A549 (cell line): ENCODE measurements around the gene MAPKAPK3.

ENCODE experiments used
- CEBPB ChIP-seq, 2 experiments: fragments of >200 bp in 1 of 2; sonication (Bioruptor Twin) in 1 of 2; formaldehyde crosslinking in 1 of 2; IDR thresholded peaks; 2 replicates each; pipeline ENCODE4 v1.6.1; 2012 to 2016
- CHD4 ChIP-seq: fragments of 200-600 bp; sonication (generic); IDR thresholded peaks from 2 replicates; pipeline ENCODE4 v1.6.1; 2016; ENCODE audit warnings: antibody characterized with exemption, mild to moderate bottlenecking, borderline replicate concordance
- EP300 ChIP-seq, 2 experiments: fragments of >200 bp; sonication (Bioruptor Twin); formaldehyde crosslinking; IDR thresholded peaks; 2 replicates in 1 of 2; 3 replicates in 1 of 2; pipeline ENCODE4 v1.6.1; 2016 to 2017
- HDAC2 ChIP-seq: fragments of 200-600 bp; sonication (generic); IDR thresholded peaks from 2 replicates; pipeline ENCODE4 v1.6.1; 2016
- MAFK ChIP-seq: fragments of 450-650 bp; IDR thresholded peaks from 2 replicates; pipeline ENCODE4 v1.6.1; 2014; ENCODE audit not compliant: partially characterized antibody
- MYC ChIP-seq: IDR thresholded peaks from 2 replicates; pipeline ENCODE4 v1.6.1; 2012; ENCODE audit warnings: mild to moderate bottlenecking, inconsistent platforms, low read length, improper control_type of control experiment, borderline replicate concordance
- POLR2A ChIP-seq: IDR thresholded peaks from 2 replicates; pipeline ENCODE4 v1.6.1; 2012; ENCODE audit warnings: mild to moderate bottlenecking, low read length
- RAD21 ChIP-seq, 2 experiments: fragments of >200 bp in 1 of 2; sonication (Bioruptor Twin) in 1 of 2; formaldehyde crosslinking in 1 of 2; IDR thresholded peaks in 1 of 2; conservative IDR thresholded peaks in 1 of 2; 2 replicates in 1 of 2; 3 replicates in 1 of 2; pipeline ENCODE4 v1.6.1; 2012 to 2018; ENCODE audit warnings: inconsistent platforms in 1 of 2
- SMC3 ChIP-seq: fragments of >200 bp; sonication (Bioruptor Twin); formaldehyde crosslinking; IDR thresholded peaks from 3 replicates; pipeline ENCODE4 v1.6.1; 2018; ENCODE audit warnings: inconsistent platforms
- TP53 ChIP-seq: fragments of 250-450 bp; sonication (Bioruptor Pico); IDR thresholded peaks from 2 replicates; pipeline ENCODE4 v1.5.0; 2021; ENCODE audit warnings: mild to moderate bottlenecking, moderate library complexity
- TF ChIP-seq, protein P1 (sequence below): fragments of >200 bp; sonication (Bioruptor Twin); formaldehyde crosslinking; IDR thresholded peaks from 3 replicates; pipeline ENCODE4 v1.5.1; 2016
- TF ChIP-seq, protein P2 (sequence below): IDR thresholded peaks from 2 replicates; pipeline ENCODE4 v1.6.1; 2012

DNA sequence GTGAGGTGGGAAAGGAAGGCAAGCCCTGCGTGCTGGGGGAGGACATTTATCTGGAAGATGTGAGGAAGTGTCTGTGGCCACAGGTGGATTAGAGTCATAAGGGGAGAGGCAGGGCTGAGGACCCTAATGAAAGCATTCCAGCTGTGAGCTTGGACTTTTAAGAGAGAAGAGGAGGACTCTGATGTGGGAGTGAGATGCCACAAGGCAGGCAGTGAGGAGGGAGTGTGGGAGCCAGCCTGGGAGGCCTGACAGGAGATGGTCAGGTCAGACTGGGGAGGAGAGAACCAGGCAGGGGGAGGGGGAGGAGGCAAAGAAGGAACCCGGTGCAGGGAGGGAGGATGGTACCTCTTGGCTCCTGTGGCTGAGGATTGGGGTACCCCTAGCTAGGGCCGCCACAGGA is 21.0 kb downstream of the MAPKAPK3 start:
- no peak for TF ChIP-seq TP53 (CRISPR knock-in tag)
- TF ChIP-seq, protein P1, sequence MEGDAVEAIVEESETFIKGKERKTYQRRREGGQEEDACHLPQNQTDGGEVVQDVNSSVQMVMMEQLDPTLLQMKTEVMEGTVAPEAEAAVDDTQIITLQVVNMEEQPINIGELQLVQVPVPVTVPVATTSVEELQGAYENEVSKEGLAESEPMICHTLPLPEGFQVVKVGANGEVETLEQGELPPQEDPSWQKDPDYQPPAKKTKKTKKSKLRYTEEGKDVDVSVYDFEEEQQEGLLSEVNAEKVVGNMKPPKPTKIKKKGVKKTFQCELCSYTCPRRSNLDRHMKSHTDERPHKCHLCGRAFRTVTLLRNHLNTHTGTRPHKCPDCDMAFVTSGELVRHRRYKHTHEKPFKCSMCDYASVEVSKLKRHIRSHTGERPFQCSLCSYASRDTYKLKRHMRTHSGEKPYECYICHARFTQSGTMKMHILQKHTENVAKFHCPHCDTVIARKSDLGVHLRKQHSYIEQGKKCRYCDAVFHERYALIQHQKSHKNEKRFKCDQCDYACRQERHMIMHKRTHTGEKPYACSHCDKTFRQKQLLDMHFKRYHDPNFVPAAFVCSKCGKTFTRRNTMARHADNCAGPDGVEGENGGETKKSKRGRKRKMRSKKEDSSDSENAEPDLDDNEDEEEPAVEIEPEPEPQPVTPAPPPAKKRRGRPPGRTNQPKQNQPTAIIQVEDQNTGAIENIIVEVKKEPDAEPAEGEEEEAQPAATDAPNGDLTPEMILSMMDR: no peak
- no peak for TF ChIP-seq POLR2A
- no peak for TF ChIP-seq SMC3
- no peak for TF ChIP-seq CEBPB (IDR thresholded peaks at IDR 0.05)
- TF ChIP-seq MAFK: no peak
- TF ChIP-seq RAD21 (conservative IDR thresholded peaks at IDR 0.05 in 1 of 2, IDR thresholded peaks at IDR 0.05 in 1 of 2): no peak
- TF ChIP-seq CHD4: no peak
- no peak for TF ChIP-seq EP300 (IDR thresholded peaks at IDR 0.05)
- no peak for TF ChIP-seq HDAC2
- TF ChIP-seq, protein P2, sequence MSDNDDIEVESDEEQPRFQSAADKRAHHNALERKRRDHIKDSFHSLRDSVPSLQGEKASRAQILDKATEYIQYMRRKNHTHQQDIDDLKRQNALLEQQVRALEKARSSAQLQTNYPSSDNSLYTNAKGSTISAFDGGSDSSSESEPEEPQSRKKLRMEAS: no peak
- TF ChIP-seq MYC: no peak
